HFFc6 (cell line): ENCODE measurements around the gene CALHM6. TPM values are rescaled to one million over a fixed set of nuclear protein-coding genes. Genes with fewer than 3 reads are reported as not detected.

ENCODE experiments used
- DNase-seq: peaks from one replicate; pipeline ENCODE4 v3.0.0-alpha.2; 2018
- H3K27ac Mint-ChIP-seq: 2 replicates; pipeline ENCODE4 v1.8.0; 2020; ENCODE audit warnings: mild to moderate bottlenecking, mixed read lengths
- H3K27me3 Mint-ChIP-seq: 2 replicates; pipeline ENCODE4 v1.8.0; 2021; ENCODE audit warnings: mild to moderate bottlenecking, moderate library complexity, mixed read lengths; ENCODE audit not compliant: insufficient read depth
- H3K36me3 Mint-ChIP-seq: 2 replicates; pipeline ENCODE4 v1.8.0; 2021; ENCODE audit warnings: low read depth, mixed read lengths
- H3K4me1 Mint-ChIP-seq: 2 replicates; pipeline ENCODE4 v1.8.0; 2020; ENCODE audit warnings: low read depth, mixed read lengths
- H3K4me3 Mint-ChIP-seq: 2 replicates; pipeline ENCODE4 v1.8.0; 2020; ENCODE audit warnings: mild to moderate bottlenecking, moderate library complexity, mixed read lengths
- H3K9me3 Mint-ChIP-seq: 2 replicates; pipeline ENCODE4 v1.8.0; 2020; ENCODE audit warnings: mild to moderate bottlenecking, mixed read lengths
- CTCF ChIP-seq: fragments of 200-600 bp; sonication (generic); IDR thresholded peaks from 2 replicates; pipeline ENCODE4 v1.5.0; 2021; ENCODE audit warnings: antibody characterized with exemption, mild to moderate bottlenecking
- total RNA-seq, 6 experiments: library from RNA; stranded (reverse); fragmentation: NEBNext Ultra II Directional; extraction: Animal tissue kit (Norgen Biotek cat#: 25700); gene quantifications; 2 replicates in 1 of 6; 3 replicates in 5 of 6; pipeline ENCODE4 v1.2.3, GENCODE V29; 2021

Gene CALHM6
- total RNA-seq, 6 experiments from 2014 or later: 0.31 to 2.1 (median 1.0) TPM; not detected in 2

GRCh38 chr6:116456927-116457326 is 4.2 kb upstream of the CALHM6 start:
- no peak for DNase-seq
- Mint-ChIP-seq H3K4me3 (no peak overlapping the region), H3K4me1 (peaks cover 9% of the 10 kb centered on the region), H3K9me3 (no peaks in the 10 kb centered on the region), H3K36me3 (no peaks in the 10 kb centered on the region), H3K27ac (no peak overlapping the region), H3K27me3 (no peaks in the 10 kb centered on the region; the same call in 1 of the 2 replicates)
- TF ChIP-seq CTCF: no peak

GRCh38 chr6:116458264-116458663 is 2.9 kb upstream of the CALHM6 start:
- no peak for TF ChIP-seq CTCF
- no peaks in the 10 kb centered on the region; the same call in 1 of the 2 replicates for H3K27me3 Mint-ChIP-seq
- DNase-seq: no peak
- peaks cover 15% of the 10 kb centered on the region for H3K4me1 Mint-ChIP-seq
- no peak overlapping the region for H3K27ac Mint-ChIP-seq
- no peak overlapping the region for H3K4me3 Mint-ChIP-seq
- H3K36me3 Mint-ChIP-seq: no peaks in the 10 kb centered on the region
- no peaks in the 10 kb centered on the region for H3K9me3 Mint-ChIP-seq

GRCh38 chr6:116459927-116460326 is 1.2 kb upstream of the CALHM6 start:
- Mint-ChIP-seq H3K9me3 (no peaks in the 10 kb centered on the region), H3K27ac (no peak overlapping the region), H3K27me3 (peaks cover 4% of the 10 kb centered on the region; the same call in 1 of the 2 replicates), H3K4me3 (no peak overlapping the region), H3K36me3 (no peaks in the 10 kb centered on the region), H3K4me1 (peaks cover 15% of the 10 kb centered on the region)
- no peak for TF ChIP-seq CTCF
- DNase-seq: no peak

- Mint-ChIP-seq H3K9me3 (no peaks in the 10 kb centered on the region), H3K4me1 (peaks cover 15% of the 10 kb centered on the region), H3K27me3 (peaks cover 5% of the 10 kb centered on the region; the same call in 1 of the 2 replicates), H3K27ac (no peak overlapping the region), H3K36me3 (no peaks in the 10 kb centered on the region), H3K4me3 (peak overlapping the region; percentile 70)
- TF ChIP-seq CTCF: no peak; the same call in 1 of the 2 replicates
- DNase-seq: no peak
Observed at GRCh38 chr6:116461932-116462885, 1.0 kb downstream of the CALHM6 start.

- DNase-seq: no peak
- Mint-ChIP-seq H3K4me1 (peaks cover 15% of the 10 kb centered on the region), H3K27ac (no peak overlapping the region), H3K9me3 (no peaks in the 10 kb centered on the region), H3K4me3 (no peak overlapping the region; the same call in 1 of the 2 replicates), H3K36me3 (no peaks in the 10 kb centered on the region), H3K27me3 (peaks cover 5% of the 10 kb centered on the region; the same call in 1 of the 2 replicates)
- no peak for TF ChIP-seq CTCF
Observed at GRCh38 chr6:116463301-116463700, 2.1 kb downstream of the CALHM6 start.
